DMS153 treated with DMSO at 0.1 percent for 48 hours (cell line): ENCODE results near the gene PITPNC1.
"Not testable (repeated sequence)": the region's sequence is repeated elsewhere in the genome, so short reads cannot be mapped to it uniquely, and the experiment has no call there.

ENCODE experiments used
- DNase-seq: peaks from one replicate; lab custom pipeline; 2025; ENCODE audit not compliant: unreplicated experiment; lab: John Stamatoyannopoulos, UW

The PITPNC1 gene

DNA sequence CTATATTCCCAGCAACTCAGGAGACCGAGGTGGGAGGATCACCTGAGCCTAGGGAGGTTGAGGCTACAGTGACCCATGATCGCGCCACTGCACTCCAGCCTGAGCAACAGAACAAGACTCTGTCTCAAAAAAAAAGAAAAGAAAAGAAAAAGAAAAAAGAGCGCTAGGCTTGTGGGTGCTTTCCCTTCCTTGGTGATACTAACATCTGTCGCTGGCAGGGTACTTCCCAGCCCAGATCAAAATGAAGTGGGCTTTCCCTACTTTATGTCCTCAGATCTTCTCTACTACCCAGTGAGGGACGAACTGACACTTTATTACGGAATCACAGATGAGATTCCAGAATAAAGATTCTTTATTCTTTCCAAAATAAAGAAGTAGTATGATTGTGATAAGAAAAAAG, 236.9 kb downstream of the PITPNC1 start:
- DNase-seq = no peak

DNA sequence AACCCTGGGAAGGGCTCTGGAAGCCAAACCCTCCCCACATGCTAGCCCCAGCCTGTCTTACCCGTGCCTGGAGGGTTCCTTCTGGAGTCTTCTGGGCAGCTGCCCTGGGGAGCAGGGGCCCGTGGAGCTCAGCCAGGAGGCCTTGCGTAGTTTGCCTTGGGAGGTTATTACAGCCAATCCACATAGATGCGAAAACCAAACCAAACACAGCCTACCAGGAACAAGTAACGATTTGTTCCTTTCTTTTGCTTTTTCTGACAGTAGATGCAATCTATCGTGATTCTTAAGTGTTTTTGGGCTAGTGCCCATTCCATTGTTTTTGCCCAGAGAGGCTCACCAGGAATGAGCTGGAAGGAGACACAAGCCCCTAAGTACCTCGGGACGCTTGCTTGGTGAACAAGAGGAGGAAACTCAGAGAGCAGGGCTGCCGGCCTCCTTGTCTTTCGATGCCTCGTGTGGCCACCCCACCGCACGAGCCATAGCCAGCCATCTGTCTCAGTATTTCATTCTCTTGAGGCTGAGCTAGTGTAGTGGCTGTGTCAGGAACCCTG, 238.0 kb downstream of the PITPNC1 start:
- DNase-seq = no peak

DNA sequence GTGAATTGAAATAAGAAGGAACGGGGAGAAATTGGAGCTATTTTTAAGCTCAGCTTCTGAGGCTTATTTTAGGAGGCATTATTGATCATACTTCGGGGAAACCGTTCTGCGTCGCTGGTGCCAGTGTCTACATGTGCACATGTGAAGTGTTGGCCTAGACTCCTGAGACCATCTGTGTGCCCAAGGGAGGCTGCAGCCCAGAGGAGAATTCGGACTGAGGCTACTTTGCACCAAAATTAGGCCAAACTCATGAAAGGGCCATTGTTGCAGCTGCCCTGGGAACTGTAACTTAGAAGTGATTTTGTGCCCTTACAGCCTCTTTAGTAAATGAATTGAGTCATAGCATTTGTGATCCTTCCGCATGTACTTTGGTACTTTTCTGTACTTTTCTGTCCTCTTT, 238.7 kb downstream of the PITPNC1 start:
- no peak for DNase-seq

DNA sequence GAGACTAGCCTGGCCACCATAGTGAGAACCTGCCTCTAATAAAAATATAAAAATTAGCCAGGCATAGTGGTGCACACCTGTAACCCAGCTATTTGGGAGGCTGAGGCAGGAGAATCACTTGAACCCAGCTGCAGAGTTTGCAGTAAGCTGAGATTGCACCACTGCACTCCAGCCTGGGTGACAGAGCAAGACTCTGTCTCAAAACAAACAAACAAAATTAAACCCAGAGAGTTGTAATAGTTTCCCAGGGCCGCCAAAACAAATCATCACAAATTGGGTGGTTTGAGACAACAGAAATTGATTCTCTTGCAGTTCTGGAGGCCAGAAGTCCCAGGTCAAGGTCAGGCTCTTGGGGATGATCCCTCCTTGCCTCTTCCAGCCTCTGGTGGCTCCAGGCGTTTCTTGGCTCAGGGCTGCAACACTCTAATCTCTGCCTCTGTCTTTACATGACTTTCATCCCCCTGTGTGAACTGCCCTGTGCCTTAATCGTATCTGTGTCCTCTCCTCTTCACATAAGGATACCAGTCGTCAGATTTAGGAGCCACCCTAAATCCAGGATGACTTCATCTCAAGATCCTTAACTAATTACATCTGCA, 240.3 kb downstream of the PITPNC1 start:
- DNase-seq = no peak

DNA sequence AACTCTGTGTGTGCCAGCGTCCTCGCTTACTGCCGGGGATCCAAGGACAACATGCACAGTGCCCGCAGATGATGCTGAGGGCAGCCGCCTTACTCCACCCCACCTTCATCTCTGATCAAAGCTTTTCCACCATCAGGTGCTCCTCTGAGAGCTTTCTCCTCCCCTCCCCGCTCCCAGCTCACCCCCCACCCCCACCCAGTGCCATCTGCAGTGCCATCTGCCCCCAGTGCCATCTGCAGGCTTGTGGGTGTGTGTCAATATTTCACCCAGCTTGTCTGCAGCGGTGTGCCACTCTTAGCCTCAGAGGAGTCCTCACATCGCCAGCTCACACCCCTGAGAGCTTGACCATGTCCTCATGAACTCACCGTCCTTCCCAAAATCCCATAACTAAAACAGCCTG, 242.5 kb downstream of the PITPNC1 start:
- DNase-seq = no peak

DNA sequence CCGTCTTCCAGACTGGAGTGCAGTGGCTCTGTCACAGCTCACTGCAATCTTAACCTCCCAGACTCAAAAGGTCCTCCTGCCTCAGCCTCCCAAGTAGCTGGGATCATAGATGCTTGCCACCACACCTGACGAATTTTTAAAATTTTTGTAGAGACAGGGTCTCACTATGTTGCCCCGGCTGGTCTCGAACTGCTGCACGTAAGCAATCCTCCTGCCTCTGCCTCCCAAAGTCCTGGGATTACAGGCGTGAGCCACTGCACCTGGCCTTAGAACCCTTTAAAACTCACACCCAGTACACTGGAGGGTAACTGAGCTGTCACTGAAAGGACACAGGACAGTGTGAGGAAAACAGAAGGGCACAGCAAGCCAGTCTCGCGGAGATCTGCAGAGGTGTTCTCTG, 243.0 kb downstream of the PITPNC1 start:
- DNase-seq = no peak

DNA sequence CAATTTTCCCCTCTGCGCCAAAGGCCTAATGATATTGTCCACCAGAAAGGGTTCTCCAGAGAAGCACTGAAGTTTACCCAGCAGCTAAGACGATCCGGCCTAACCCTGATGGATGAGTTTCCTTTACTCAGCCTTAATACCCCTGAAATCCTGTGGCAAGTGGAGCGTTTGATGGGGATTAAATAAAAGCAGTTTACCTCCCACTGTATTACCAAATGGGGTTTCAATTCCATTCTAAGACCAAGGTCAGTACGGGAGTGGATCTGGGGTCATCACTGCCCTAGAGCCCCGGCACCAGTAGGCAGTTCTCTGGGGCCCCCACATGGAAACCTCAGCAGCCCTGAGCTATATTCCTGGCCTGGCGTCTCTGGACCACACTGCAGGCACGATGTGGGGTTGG, 243.6 kb downstream of the PITPNC1 start:
- no peak for DNase-seq

DNA sequence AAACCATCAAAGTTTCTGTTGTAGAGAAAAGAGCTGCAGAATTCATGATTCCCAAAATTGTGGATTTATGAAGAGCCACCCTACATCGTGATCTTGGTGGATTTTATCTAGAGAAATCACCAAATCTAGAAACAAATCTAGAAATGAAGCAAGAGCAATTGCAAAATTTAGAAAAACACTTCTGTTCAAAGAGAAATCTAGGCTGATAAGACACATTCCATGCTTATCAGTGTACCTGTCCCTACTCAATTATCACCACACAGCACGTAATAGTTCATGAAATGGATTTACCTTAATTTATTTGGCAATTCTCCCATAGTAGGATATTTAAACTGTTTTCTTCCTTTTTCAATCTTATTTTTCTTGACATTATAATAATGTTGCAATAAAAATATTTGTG, 246.7 kb downstream of the PITPNC1 start:
- no peak for DNase-seq

DNA sequence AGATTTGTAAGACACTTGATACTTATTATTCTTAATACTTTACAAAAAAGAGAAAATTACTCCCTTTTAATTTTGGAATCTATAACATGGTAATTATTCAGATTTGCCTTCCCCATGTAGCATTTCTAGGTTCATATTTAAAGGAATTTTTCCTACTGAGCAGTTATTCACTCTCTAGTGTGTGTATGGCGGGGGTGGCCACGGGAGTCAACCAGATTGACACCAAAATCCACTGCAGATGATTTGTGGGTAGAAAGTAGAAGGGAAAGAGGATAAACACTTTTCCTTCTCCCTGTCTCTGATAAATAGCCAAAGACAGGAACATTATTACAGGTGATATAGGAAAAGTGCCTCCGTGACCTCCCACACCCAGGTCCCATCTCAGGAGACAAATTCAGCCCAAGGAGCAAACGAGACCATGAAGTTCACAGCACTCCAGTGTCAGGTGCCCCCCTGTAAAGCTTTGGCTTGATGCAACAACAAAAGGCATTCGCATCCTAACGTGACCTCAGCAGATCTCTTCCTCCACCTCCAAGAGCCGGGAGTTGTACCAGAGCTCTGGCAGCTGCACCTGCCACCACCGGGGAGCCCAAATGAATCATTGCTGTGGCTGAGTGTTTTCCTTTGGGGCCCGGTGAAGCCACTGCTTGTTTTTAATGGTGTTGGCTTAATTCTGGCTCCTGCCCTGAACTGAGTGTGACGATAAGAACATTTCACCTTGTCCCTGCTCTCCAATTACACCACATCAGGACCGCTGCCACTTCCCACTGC, 248.0 kb downstream of the PITPNC1 start:
- peak; percentile 28 for DNase-seq

DNA sequence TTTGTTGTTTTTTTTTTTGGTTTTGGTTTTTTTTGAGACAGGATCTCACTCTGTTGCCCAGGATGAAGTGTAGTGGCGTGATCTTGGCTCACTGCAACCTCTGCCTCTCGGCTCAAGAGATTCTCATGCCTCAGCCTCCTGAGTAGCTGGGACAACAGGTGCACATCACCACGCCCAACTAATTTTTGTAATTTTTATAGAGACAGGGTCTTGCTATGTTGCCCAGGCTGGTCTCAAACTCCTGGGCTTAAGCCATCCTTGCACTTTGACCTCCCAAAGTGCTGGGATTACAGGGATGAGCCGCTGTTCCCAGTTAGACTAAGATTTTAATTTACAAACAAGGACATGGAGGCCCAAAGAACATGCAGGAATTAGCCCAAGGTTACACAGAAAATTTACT, 248.9 kb downstream of the PITPNC1 start:
- no peak for DNase-seq

DNA sequence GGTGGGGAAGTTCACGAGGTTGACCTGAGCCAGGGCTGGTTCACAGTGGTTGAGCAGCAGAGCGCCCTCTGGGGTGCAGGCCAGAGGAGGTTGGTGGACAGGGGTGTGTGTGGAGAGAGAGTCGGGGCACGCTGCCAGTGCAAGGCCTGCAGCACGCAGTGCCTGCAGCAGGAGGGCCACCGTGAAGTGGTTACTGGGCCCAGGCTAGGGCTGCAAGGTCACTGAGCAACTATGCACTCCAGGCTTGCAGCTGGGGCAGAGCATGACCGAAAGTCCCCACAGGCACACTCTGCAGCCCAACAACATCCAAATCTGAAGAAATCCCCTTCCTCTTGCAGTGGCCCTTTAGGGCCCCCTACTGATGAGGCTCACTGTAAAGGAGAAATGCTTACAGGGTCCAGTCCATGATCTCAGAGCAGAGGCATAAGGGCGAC, 251.5 kb downstream of the PITPNC1 start:
- no peak for DNase-seq

DNA sequence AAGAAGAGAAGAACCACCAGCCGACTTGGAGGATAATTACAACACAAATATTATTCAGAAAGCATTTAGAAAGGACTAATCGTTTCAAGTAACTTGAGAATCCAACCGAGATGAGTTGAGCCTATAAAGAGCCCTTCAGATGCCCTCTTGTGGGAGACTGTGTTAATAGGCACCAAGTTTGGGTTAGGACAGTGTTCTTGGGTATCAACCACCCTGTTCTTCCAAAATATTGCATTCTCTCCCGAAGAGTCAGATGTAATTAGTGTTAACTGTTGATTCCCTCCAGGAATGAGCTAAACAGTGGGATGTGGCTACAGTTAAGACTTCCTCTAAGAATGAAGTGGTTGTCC, 252.9 kb downstream of the PITPNC1 start:
- no peak for DNase-seq

DNA sequence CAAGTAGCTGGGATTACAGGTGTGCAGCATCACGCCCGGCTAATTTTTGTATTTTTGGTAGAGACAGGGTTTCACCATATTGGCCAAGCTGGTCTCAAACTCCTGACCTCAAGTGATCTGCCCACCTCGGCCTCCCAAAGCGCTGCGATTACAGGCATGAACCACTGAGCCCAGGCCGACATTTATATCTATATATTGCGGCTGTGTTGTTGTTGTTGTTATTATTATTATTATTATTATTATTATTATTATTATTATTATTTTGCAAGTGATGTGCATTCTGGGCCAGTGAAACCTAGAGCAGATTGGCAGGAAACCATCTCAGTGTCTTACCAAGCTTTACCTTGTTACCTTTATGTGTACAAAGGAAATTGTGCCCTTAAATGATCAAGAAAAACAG, 253.8 kb downstream of the PITPNC1 start:
- DNase-seq = not testable (repeated sequence)

DNA sequence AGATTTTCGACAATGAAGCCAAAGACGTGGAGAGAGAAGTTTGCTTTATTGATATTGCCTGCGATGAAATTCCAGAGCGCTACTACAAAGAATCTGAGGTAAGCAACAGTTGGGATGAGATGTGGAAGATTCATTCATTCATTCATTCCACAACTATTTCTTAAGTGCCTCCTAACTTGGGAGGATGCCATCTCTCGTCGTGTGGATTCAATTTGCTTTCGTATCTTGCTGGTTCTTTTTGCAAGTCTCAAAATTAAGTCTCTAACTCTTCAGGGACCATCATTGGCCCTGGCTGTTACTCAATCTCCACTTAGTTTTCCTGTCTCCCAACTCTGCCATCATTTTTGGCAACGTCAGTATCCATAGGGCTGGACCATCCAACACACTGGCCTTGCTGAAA, 255.1 kb downstream of the PITPNC1 start:
- DNase-seq = no peak

DNA sequence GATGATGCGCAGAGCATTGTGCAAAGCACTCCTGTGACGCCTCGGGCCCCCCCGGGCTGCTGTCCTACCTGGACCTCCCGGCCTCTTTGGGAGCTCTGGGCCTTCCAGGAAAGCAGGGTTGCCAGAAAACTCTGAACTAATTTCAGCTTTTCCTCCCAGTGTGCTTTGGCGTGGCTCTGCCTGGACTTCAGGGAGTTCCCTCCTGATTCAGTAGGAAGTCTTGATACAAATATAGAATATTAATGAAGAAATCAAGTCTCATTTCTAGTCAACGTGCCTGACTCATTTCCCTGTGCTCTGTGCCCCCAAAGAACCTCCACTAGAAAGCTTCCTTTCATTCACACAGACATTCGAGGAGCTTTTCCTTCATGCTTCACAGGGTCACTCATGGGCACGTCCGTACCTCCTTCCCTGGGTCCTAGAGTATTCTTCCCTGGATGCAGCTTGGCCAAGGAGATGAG, 256.7 kb downstream of the PITPNC1 start:
- no peak for DNase-seq

DNA sequence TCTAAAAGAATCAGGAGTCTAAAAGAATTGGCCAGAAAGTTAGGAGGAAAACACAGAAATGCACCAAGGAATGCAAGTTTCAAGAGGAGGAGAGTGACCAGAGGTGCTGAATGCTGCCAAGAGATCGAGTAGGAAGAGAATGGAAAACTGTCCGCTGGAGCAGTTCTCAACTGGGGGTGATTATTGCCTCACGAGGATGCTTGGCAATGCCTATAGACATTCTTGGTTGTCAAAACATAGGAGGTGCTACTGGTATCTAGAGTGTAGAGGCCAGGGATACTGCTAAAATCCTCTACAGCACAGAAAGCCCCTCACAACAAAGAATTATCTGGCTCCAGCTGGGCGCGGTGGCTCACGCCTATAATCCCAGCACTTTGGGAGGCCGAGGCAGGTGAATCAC, 258.6 kb downstream of the PITPNC1 start:
- DNase-seq = no peak

DNA sequence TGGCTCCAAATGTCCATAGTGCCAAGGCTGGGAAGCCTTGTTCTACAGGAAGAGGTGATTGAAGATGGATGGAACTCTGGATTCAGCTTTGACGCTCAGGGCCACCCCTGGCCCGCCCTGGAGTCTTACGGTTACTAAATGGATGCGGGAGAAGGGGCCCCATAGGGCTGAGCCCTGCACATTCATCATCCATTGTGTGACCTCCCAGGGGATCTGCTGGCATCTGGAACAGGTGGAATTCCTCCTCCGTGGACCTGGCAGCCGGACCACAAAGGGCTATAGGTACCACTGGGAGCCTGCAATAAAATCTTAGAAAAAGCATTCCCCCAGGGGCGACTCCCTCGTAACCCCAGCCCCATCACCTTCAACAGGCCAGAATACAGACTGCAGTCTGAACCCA, 259.2 kb downstream of the PITPNC1 start:
- no peak for DNase-seq

DNA sequence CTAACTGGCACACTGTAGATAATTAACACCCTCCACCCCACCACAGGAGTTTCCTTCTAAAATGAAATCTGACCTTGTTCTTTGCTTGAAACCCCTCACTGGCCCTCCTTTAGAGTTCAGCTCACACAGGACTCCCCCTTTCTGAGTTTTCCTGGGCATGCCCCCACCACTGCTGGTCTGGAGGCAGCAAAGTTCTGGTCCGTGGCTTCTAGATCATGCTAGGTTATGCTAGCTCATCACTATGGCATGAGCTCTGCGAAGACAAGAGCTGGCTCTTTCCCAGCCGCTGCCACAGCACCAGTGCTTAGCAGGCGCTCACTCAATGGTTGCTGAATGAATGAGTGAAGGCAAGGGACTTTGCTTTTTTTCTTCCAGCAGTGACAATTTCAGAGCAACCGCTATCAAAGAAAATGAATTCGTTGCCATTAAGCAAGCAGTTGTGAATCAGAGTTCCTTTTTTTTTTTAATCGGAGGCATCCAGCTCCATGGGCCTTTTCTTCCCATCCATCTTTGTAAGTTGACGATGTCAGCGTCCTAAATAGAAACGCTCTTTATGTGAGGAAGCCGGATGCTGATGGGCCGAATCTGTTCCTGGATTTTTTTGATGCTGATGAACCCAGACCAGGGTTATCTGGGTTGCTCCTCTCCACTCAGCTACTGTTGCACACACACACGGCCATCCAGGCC, 259.9 kb downstream of the PITPNC1 start:
- DNase-seq = no peak

DNA sequence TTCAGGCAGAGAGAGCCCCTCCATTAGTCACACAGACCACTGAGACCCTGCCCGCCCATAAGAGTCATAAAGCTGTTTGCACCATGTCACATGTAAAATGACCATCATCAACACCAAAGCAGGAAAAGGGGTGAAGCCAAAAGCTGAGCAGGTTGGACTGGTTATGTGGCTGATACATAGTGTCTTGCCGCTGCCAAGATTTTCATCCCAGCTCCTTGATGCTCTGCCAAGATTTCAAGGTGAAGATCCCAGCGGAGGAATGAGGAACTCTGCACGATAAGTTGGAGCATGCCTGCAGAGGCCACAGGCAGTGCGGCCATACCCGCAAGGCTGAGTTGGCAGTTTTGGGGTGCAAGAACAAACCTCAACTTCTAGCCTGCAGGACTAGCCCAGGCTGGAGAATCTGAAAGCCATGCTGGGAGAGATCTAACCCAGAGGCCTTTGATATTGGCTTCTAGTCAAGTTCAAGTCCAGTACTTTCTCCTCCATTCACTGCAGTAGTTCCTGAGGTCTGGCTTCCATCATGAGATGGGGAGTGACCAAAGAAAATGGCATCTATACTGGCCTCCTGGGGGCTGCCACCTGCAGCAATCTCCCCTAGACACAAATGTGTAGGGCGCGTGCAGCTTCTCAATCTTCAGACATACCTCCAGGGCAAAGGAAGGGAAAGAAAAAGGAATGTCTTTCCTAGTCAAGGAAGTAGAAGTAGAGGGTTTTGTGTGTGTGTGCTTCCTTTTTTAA, 261.0 kb downstream of the PITPNC1 start:
- no peak for DNase-seq

DNA sequence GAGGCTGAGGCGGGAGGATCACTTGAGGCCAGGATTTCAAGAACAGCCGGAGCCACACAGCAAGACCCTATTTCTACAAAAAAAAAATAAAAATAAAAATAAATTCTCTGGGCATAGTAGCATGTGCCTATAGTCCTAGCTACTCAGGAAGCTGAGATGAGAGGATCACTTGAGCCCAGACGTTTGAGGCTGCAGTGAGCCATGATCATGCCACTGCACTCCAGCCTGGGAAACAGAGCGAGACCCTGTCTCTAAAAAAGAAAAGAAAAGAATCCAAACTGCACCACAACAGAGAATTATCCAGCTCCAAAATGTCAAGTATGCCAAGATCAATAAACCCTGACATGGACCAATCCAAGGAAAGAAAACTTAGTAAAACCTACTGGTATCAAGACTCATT, 261.8 kb downstream of the PITPNC1 start:
- no peak for DNase-seq

DNA sequence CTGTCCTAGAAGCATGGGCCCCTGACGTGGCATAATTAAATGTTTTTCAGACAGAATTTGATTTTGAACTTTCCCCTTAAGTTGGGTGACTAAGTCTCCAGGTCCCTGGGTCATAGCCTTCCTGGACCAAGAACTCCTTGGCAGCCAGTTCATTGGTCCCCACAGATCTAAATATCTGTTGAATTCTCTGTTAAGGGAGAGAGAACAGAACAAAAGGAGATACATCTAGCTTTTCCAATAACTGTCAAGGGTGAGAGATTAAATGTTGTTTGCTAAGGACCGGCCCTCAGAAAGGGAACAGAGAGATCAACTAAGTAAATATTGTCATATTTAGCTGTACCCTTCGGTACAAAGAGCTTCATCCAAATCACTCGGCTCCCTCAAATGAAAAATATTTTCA, 262.5 kb downstream of the PITPNC1 start:
- peak; percentile 44 for DNase-seq
